GM21825 (cell line): ENCODE results near the gene HGF.
A peak's percentile ranks its signal among the peaks of the same experiment; 100 is the strongest.
"Not testable (repeated sequence)": the region's sequence is repeated elsewhere in the genome, so short reads cannot be mapped to it uniquely, and the experiment has no call there.

Experiments
- ATAC-seq: cut with Tn5 transposase; IDR thresholded peaks from one replicate; pipeline ENCODE4 v1.9.1; 2021; ENCODE audit warnings: mild to moderate bottlenecking, moderate library complexity; ENCODE audit not compliant: unreplicated experiment

The HGF gene

DNA sequence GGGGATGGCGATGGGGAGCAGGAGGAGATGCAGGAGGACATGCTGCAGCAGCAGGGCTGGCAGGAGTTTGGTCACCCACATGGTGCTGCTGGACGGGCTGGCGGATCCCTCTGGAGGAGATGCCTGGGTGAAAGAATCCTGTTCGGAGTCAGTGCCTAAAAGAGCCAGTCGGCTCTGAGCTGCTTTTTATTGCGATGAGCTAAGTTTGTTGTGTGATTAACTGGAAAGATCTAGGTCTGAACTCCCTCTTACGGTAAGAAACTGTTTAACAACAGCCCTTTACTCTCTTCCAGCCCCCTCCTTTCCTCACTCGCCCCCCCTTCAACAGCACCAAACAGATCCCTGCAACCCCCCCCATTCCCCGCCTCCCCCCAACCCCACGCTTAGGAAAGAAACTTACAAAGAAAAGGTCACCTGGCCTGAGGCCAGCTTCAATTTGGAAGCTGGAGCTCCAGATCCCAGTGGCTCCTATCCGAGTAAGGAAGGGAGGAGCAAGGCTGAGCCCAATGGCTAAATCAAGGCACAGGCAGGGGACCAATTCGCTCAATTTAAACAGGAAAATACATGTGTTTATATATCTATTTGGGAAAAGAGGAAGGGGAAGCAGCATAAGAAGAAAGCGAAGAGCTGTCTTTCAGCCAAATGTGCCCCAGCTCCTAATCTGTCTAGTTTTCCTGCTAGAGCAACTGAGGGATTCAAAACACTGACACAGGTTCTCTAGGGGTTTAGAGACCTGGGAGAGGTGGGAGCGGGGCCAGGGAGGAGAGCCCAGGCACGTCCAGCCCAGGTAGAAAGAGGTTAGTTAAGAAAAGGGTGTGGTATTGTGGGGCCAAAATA is at the start of gene HGF:
HGF (minus strand) TSS at position 157 of the 837 bp plus-strand sequence; CDS start at position 81, 76 bp downstream.
- no peak for ATAC-seq

- no peak for ATAC-seq
These were observed 46.5 kb upstream of the HGF start for GRCh38 chr7:81816312-81816711.

- ATAC-seq = peak; percentile 82
These were observed 43.1 kb upstream of the HGF start for GRCh38 chr7:81812866-81813476.

DNA sequence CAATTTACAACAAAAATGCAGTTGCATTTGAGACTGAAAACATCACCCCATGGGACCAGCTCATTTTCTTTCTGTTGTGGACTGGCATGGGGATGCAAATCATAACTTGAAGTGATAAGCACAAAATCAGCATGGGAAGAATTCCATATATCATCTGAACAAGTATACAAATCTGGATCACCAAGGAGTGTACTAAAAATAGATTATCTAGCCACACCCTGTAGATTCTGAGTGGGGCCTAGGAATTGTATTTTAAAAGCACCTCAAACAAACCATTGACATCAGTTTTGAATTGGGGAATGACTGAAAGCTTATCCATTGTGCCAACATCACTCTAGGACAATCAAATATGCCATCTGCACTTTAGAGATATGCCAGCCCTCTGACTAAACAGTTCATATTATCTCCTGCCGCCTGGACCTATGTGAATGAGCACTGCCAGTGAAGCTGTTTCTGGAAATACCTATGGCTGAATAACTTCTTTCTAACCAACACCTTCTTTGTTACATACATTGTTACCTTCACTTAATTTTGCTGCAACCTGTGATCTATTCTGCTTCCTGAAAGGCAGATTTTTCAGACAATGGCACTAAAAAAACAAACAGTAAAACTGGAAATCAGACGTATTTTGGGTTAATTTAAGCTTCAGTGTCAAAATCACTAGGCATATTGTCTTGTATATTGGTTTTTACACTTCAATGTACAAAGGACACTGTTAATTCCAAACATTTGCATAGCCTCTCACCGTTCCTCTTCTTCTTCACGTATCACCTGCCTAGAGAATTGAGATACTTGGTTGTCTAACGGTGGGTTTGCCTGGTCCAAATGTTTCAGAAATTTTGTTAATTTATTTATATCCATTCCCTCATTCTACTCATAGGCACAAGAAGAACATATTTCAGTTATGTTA is 42.4 kb upstream of the HGF start:
- ATAC-seq = peak; percentile 17

DNA sequence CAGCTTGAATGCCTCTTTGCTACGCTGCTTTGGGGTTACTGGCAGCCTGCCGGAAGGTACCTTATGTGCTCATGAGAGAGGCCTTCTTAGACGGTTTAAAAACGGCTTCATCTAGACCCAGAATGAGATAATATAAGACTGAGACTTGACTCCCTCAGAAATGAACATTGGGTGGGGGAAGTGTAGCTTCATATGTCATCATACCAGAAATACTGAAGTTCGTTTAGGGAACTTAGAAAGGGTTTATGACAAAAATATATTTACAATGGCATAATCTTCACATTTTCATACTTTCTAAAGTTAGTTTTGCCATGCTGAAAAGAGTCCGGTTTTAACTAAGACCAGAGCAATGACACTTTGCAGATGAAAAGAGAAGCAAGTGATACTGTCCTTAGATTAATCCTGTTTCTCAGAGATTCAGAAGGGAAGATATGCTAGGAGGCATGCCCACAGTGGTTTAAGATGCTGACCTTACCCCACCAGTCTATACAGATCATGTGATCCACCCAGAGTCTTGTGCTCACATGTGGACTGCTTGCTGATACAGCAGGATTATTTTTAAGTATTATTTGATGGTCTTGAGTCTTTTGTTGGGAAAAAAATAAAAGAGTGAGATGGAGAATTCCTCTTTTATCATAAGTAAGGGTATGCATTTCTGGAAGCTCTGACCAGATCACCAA is 40.8 kb upstream of the HGF start:
- no peak for ATAC-seq

- ATAC-seq = not testable (repeated sequence)
These were observed 38.5 kb upstream of the HGF start for GRCh38 chr7:81808310-81808709.

GRCh38 chr7:81803267-81803666 is 33.4 kb upstream of the HGF start:
- ATAC-seq = no peak

GRCh38 chr7:81802251-81802650 is 32.4 kb upstream of the HGF start:
- ATAC-seq = no peak

GRCh38 chr7:81801532-81801931 is 31.7 kb upstream of the HGF start:
- ATAC-seq = no peak

DNA sequence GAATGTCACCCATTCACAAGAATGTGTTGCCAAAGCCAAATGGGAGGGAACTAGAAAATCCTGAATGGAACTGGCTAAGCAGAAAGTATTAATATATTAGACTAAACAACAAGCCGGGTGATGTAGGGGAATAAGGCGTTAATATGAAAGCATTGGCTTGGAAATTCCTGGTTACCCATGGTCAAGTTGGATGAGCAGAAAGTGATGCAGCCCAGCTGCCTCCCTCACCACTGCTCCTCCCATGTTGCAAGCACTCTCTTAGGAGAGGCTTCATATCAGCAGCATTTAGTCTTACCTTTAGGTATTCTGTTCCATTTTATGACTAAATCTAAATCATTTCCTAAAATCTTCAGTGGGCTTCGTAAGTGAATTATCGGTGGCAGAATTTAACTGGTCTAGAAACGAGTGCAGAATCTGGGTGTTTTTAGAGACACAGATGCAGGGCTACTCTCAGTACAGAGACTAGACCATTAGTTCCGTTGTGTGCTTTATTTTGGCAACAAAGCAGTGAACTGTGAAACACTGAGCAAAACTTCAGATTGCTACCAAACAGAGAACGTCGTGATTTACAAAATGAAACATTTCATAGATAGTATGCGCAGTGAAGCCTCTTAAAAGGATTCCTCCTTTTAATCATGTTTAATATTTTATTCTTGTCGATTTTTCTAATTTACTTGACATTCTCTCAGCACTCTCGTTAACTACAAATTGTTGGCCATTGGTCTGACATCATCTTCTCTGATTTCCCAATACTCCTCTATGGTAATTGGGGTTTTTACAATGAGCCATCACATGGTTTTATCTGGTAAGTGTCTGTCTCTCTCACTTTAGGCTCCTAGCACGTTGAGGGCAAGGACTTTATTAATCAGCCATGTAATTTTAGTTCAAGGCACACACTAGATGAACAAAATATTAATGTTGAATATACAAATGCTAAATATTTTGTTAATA is 22.0 kb upstream of the HGF start:
- ATAC-seq = no peak

DNA sequence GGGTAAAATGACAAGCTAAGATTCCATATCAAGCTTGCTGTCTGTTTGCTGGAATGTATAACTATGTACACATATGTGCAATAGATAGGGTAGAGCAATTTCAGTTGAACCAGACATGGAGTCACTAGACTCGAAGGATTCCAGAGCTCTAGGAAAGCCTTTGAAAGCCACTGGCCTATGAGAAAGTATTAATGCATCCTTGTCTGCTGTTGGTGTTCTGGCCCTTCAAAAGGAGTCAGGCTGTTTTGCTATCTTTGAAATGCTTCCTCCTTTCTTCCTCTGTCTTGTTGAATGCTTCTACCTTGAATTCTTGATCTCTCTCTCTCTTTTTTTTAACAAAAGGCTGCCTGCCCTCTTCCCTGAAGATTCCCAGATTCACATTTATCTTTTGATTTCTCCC is 20.8 kb upstream of the HGF start:
- no peak for ATAC-seq

DNA sequence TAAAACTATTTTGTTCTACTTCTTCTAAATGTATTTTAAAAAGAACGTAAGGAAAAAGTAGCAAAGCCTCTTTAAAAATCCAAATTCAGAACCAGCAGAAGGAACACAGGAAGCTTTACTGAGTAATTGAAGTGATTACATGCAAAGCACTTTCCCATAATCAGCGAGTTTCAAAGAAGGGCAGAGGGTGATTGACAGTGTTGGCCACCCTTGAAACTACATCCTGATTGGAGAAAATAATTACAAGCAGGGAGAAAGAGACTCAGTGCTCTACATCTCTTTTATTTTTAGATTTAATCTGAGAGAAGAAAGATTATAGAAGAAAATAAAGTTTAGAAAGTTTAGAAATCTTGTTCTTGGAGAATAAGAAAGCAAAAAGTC is 20.3 kb upstream of the HGF start:
- ATAC-seq = no peak

GRCh38 chr7:81789406-81790119 is 19.7 kb upstream of the HGF start:
- no peak for ATAC-seq

GRCh38 chr7:81788246-81788645 is 18.4 kb upstream of the HGF start:
- ATAC-seq = no peak

- ATAC-seq = no peak
These were observed 14.0 kb upstream of the HGF start for GRCh38 chr7:81783818-81784217.

DNA sequence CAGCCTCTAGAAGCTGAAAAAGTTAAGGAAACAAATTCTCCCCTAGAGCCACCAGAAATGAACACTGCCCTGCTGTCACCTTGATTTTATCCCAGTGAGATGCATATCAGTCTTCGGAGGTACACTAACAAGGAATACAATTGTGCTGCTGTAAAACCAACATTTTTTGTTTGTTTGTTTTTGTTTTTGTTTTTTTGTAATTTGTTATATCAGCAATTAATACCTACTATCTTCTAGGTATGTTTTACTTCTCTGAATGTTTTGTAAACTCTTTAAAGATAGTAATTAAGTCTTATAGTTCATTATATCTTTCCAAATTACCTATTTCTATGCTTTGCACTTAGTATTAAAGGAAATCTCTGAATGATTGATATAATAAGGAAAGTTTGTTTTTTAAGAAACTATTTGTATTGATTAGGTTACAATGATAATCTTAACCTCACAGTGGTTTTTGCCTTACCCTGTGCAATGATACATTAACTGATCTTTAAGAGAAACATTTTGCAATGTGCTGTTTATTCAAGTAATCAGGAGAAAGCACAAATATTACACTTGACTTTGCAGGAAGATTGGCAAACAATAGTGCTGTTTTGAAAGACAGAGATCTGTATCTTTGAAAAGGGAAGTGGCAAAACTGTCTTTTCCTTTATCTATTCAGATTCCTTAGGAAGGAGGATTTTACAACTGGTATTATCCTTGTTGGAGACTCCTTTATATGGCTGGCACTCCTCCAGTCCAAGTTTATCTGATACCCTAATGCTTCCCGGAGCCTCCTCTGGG is 11.3 kb upstream of the HGF start:
- no peak for ATAC-seq

- no peak for ATAC-seq
These were observed 9.9 kb upstream of the HGF start for GRCh38 chr7:81779706-81780105.

DNA sequence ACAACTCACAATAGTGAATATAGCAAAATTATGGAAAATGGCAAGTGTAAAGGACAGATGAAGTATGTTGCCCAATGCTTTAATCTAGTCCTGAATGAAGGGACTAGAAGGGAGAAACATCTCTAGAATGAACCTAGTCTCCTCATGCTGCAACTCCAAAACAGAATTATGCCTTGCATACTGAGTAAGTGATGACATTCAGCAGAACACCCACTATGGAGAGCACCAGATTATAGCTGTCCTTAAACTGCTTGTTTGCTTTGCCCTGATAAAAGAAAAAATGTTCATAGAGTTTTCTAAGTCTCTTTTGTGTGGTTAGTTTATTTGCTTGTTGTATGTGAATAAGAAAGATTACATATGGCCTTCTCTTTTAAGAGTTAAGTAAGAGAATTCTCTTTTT is 7.8 kb upstream of the HGF start:
- ATAC-seq = no peak
